ENCODE results near the gene SCP2.
A peak's percentile ranks its signal among the peaks of the same experiment; 100 is the strongest.

The SCP2 gene, protein sequence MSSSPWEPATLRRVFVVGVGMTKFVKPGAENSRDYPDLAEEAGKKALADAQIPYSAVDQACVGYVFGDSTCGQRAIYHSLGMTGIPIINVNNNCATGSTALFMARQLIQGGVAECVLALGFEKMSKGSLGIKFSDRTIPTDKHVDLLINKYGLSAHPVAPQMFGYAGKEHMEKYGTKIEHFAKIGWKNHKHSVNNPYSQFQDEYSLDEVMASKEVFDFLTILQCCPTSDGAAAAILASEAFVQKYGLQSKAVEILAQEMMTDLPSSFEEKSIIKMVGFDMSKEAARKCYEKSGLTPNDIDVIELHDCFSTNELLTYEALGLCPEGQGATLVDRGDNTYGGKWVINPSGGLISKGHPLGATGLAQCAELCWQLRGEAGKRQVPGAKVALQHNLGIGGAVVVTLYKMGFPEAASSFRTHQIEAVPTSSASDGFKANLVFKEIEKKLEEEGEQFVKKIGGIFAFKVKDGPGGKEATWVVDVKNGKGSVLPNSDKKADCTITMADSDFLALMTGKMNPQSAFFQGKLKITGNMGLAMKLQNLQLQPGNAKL

GRCh38 chr1:52927212-52928014 lies at the start of gene SCP2:
Gene SCP2, plus strand, starts transcription at chr1:52927276. Its CDS starts 121 bp downstream, at chr1:52927397.
- DNase-seq: peak; percentile 88 to 89

DNA sequence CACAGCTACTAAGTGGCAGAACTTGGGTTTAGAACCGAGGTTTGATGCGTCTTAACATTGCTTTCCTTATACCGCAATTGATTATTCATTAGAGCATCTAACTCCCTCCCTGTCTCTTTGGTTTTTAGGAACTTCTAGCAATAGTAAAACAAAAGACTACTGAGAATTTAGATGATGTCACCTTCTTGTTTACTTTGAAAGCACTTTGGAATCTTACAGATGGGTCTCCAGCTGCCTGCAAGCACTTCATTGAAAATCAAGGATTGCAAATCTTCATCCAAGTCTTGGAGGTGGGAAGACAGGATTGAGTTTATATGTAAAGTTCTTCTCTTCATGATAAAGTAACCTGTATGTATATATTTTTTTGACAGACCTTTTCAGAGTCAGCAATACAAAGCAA lies 49.5 kb upstream of the SCP2 start:
- DNase-seq: no peak

- DNase-seq: no peak
Measured at GRCh38 chr1:52880206-52880605, 46.9 kb upstream of the SCP2 start.

GRCh38 chr1:52887483-52887882 lies 39.6 kb upstream of the SCP2 start:
- no peak for DNase-seq

DNA sequence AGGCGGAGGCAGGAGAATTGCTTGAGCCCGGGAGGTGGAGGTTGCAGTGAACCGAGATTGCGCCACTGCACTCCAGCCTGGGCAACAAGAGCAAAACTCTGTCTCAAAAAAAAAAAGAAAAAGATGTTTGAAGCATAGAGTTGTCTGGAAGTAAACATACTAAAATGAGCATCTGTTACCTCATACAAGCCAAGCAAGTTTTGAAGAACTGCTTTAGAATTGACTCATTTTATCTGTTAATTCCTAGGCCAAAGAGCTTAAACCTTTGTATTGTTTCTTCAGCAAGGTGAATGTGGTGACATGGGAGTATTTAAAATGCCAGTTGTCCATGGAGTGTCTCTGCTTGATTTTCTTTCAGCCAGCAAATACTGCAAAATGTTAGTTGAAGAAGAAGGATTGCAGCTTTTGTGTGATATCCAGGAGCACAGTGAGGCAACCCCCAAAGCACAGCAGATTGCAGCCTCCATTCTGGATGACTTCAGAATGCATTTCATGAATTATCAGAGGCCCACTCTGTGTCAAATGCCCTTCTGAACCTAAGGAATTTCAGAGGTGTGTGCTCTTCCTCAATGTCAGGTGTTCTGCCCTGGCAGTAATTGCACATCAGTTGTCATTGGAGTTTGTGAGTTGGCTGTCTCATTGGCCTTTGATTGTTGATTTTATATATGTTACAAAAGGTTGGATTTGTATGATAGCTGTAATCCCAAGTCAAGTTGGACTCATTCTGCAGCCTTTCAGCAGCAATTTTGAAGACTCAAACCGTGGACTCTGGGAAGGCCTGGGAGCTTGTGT lies 34.5 kb upstream of the SCP2 start:
- DNase-seq: no peak

DNA sequence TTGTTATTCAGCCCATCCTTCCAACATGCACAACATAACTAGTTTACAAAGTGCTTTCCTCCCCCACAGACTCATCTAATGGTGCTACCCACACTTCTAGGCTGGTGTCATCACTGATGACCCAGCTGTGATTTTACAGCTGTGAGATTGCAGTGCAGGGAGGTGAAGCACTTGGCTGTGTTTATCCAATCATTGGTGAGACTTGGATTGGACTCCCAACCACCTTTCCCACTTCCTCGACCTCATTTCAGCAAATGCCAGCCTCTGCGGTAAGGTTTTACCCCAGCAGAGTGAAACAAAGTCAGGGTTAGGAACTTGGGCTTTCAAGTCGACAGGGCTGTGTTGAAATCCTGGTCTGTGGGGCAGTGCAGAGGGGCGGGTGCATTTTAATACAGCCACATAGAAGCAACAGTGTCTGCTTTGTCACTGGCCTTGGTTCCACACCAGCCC lies 27.6 kb upstream of the SCP2 start:
- DNase-seq: no peak

DNA sequence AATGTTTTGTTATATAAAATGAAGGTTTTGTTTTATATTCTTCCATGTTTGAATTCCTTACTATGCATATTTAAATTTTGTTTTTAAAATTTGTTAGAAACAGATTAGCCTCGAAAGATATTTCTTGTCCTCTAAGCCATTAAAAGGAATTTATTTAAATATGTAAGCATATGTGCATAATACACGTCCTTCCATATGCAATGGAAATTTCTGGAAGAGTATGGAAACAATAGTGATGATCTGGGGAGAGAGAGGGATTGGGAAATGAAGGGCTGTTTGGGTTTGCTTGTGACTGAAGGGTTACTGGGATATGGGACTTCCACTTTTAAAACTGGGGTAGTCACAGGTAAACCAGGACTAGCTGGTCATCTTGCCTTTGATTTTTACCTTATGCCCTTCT lies 26.7 kb upstream of the SCP2 start:
- DNase-seq: no peak

GRCh38 chr1:52901384-52901783 lies 25.7 kb upstream of the SCP2 start:
- no peak for DNase-seq

DNA sequence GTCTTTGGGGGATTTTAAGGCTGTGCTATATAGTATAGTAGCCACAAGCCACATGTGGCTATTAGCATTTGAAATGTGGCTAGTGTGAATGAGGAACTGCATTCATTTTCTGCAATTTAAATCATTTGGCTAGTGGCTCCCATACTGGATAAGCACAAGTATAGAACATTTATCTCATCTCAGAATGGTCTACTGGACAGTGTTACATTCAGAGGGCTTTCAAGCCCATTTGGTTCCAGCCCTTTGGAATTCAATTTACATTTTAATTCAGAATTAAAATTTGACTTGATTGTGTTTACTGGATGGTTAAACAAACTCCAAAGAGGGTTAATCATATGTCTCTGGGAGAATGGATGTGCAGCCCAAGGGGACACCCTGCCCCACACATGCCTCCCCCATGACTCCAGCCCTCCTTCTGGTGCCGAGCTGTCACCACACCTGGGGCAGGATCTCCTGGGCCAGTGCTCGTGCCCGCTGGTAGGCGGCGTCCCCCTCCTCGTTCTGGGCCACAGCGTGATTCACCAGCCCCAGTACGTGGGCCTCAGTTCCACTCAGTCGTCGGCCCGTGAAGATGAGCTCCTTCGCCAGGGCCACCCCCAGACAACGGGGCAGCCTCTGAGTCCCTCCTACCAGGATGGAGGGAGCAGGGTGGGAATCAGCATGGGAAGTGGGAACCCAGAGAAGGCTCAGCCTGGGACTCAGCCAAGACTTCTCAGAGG lies 22.7 kb upstream of the SCP2 start:
- no peak for DNase-seq

GRCh38 chr1:52904927-52905698 lies 22.0 kb upstream of the SCP2 start:
- DNase-seq: peak; percentile 49 to 63

DNA sequence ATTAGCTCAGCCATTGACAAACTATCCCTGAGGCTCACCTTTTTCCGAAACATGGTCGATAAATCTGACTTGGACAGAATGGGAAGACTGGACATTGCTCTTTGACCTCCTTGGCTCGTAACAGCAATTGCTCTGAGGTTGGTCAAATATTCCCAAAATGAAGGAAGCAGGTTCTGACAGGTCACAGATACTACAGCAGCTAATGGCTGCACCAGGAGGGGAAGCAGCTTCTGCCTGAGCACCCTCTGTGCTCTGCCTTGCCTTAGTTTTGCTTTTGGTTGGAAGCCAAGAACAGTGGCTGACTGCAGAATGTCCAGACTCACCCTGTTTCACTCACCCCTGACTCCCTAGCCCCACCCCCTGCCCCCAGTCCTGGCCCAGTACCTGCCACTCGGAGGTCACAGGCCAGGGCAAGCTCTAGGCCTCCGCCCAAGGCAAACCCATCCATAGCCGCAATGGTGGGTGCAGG lies 20.9 kb upstream of the SCP2 start:
- no peak for DNase-seq

DNA sequence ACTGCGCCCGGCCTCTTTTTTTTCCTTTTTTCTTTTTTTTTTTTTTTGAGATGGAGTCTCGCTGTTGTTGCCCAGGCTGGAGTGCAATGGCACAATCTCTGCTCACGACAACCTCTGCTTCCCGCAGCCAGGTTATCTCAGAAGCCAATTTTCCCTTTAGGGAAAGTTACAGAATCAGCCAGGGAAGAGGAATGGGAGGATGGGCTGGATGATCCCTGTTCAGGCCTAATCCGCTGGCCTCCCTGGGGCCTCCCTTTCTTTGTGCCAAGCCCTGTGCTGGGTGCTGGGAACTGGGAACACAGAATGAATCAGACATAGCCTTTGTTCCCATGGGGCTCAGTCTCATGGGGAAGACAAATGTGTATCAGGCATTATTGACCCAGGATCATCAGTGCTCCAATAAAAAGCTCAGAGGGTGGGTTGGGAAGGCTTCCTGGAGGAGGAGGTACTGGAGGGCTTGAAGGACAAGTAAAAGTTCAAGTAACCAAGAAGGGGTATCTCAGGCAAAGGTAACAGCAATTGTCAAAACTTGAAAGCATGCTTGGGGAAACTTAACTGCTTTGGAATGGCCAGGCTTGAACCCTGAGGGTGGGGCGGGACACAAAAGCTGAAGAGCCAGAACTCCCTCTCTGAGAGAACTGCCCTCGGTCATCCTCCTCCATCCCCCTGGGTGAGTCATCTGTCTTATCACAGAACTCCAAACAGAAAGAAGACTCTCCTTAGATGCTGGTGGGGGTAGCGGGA lies 19.8 kb upstream of the SCP2 start:
- DNase-seq: no peak

- no peak for DNase-seq
Measured at GRCh38 chr1:52907812-52908153, 19.3 kb upstream of the SCP2 start.

- no peak for DNase-seq
Measured at GRCh38 chr1:52911541-52911940, 15.5 kb upstream of the SCP2 start.

- DNase-seq: no peak
Measured at GRCh38 chr1:52913014-52913413, 14.1 kb upstream of the SCP2 start.

- DNase-seq: peak; percentile 29 to 35
Measured at GRCh38 chr1:52913537-52913936, 13.5 kb upstream of the SCP2 start.

DNA sequence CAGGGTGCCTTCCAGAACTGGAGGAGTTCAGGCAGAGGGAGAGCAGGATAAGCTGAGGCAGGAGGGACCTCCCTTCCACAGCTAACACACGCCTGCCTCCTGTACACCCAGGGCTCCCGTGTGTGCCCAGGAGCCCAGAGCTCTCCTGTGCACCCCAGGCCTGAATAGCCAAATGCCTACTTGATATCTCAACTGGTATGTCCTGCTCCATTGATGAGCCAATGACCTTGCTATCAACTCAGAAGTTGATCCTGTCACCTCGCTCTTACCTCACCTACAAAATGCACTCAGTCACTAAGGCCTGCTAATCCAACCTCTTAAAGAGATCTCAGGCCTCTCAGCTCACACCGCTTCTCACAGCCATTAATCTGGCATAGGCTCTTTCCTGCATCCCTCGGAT lies 12.6 kb upstream of the SCP2 start:
- DNase-seq: no peak

DNA sequence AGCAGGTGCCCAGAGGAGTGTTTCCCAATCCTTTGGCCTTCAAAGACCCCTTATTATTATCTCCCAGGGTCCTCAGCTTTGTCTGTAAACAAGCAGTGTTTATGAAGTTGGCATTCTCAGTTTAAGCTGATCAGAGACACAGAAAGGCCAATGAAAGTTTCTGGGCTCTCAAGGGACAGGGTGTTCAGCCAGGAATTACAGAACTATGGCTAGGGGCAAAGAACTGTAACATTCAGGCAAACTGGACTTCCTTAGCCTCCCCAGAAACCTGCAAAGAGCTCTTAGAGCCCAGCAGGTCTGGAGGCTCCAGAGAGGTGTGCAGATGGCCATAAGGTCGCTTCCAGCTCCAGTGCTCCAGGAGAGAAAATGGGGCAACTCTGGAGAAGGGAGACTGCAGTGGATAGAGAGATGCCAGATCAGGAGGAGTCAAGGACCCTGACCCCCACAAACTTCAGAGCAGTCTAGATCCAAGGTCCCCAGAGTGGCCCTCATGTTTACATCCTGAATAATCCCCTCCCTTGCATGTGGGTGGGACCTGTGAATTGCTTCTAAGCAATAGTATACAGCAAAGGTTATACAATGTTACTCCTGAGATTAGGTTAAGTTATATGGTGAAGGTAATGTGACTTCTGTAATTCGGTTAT lies 11.7 kb upstream of the SCP2 start:
- no peak for DNase-seq

GRCh38 chr1:52915855-52916220 lies 11.2 kb upstream of the SCP2 start:
- DNase-seq: no peak

Data from activated T-cell treated with anti-CD3 and anti-CD28 coated beads, Interleukin-2, amount 50 U/mL, for 48 hours (primary cell).